Epithelial cell of proximal tubule (primary cell): ENCODE data around the gene AUTS2. TPM values are rescaled to one million over a fixed set of nuclear protein-coding genes. Genes with fewer than 3 reads are reported as not detected.

Source experiments
- DNase-seq: peaks from one replicate; pipeline ENCODE4 v3.0.0-alpha.2; 2011; ENCODE audit warnings: low read depth
- H3K4me3 ChIP-seq: 2 replicates; pipeline ENCODE4 v1.5.1; 2011; ENCODE audit warnings: low read depth, mild to moderate bottlenecking, low read length
- total RNA-seq: library from RNA; depleted of rRNA; stranded (reverse); fragments of >200 nt; gene quantifications from 2 replicates; pipeline ENCODE4 v1.2.3, GENCODE V29; 2015
- TF ChIP-seq, protein P1 (sequence below): conservative IDR thresholded peaks from 2 replicates; pipeline ENCODE4 v1.5.1; 2012; ENCODE audit warnings: low read depth, mild to moderate bottlenecking, low read length

AUTS2 gene
- total RNA-seq, 1 donor from 2014 or later: 10.0 TPM

DNA sequence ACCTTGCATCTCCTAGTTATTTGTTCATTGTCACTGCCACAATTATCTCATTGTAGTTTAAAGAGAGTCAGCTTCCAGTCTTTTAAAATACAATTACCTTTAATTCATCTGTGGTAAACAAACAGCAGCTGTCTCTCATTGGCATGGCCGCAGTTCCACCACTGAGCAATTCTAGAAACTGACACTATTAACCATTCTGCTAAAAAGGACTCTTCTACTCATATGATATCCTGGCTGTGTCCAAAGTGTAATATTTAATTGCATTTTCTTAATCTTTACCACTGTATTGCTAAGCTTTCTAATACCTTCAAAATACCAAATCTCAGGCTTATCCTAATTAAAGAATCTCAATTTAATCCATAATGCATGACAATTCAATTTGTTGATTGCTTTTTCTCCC, 639.0 kb downstream of the AUTS2 start:
- DNase-seq: no peak
- TF ChIP-seq, protein P1, sequence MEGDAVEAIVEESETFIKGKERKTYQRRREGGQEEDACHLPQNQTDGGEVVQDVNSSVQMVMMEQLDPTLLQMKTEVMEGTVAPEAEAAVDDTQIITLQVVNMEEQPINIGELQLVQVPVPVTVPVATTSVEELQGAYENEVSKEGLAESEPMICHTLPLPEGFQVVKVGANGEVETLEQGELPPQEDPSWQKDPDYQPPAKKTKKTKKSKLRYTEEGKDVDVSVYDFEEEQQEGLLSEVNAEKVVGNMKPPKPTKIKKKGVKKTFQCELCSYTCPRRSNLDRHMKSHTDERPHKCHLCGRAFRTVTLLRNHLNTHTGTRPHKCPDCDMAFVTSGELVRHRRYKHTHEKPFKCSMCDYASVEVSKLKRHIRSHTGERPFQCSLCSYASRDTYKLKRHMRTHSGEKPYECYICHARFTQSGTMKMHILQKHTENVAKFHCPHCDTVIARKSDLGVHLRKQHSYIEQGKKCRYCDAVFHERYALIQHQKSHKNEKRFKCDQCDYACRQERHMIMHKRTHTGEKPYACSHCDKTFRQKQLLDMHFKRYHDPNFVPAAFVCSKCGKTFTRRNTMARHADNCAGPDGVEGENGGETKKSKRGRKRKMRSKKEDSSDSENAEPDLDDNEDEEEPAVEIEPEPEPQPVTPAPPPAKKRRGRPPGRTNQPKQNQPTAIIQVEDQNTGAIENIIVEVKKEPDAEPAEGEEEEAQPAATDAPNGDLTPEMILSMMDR: no peak
- no peak overlapping the region for H3K4me3 ChIP-seq

DNA sequence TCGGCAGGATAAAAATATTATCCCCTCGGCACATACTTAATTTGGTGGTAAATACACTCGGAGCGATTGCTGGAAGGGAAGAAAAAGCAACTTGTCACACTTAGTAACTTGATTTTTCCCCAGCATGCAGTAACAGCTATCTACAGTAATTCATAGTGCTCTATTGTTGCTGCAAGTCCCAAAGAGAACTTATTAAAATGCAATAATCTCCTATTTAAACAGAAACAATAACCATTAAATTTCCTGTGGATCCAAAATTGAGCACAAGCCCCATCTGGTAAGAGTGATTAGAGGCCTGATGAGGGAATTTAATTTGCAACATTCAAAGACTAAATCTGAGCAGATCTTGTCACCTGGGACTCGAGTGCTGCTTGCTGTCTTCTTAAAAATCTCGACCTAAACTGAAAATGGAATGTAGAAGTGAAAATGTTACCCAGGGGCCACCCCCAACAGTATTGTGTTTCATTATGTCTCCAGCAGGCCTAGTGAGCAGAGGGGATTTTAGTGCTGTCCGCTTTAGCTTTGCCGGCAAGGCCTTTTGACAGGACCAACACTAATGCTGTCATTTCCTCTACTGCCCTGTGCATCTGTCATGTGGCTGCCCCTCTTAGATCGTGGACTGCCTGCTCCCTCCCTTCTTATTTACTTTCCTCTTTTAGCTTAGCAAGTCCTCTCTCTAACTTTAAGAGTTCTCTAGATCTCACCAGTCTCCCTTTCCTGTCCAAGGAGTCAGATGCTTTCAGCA, 639.7 kb downstream of the AUTS2 start:
- TF ChIP-seq, protein P1: no peak
- H3K4me3 ChIP-seq: no peak overlapping the region
- no peak for DNase-seq

DNA sequence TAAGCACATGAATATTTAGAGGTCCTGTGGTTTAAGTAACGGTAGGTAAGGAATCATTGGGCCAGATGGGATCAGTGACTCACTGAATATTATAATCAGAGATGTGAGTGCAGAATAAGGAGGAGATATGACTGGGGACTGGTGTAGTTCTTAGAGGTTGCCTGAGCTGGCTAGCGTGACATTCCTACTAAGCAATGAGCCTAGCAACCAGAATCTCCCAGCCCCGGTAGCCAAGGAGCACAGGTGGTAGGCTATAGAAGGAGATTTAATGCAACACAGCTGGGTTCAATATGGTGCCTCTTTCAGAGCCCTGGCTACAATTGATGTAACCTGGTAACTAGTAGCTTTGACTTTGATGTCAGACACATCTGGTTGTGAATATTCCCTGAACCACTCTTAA, 641.6 kb downstream of the AUTS2 start:
- no peak for DNase-seq

DNA sequence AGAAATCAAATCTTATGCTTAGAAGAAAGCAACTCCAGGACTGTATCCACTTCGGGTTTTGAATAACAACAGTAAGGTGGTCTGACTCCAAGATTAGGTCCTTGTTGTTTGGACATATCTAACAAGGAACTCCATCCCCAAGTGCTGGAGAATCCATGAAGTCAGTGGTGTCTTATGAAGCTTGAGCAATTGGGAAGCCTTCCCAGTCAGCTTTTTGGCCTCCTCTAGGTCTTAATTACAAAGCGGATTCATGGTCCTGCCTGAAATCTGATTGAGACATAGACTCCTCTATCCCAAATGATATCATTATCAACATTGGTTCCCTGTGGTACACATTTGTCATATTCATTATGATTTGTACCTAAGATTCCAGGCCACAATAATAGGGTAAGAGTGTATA, 642.6 kb downstream of the AUTS2 start:
- no peak for DNase-seq
- TF ChIP-seq, protein P1: no peak
- no peak overlapping the region for H3K4me3 ChIP-seq

More for the DNA sequence above, 641.6 kb downstream of the AUTS2 start:
- no peak overlapping the region for H3K4me3 ChIP-seq
- TF ChIP-seq, protein P1: no peak

DNA sequence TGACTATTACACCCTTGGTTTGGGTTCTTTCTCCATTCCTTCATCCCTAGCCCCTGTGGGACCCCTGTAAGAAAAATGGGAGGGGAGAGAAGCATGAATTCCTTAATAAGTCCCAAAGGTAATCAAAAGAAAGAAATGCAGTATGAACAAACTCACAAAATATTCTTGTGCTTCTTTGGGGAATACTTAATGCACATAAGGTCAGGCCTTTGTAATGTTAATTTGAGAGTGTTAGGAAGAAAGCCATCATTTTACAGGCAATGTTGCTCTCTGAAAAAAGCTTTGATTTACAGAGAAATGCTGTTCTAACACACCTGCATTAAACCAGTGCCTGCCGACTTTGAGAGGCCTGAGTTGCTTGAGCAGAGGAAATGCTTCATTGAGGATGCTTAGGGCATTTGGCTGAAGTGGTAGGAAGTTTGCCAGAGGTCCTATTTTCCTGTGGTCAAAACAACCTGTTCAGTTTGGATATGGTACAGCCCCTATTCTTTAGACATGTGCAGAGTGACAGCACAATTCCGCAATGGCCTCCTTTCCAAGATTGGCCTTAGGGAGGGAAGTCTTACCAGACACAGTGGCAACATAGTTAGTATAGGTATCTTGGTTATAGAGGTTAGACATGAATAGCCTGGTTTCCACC, 643.4 kb downstream of the AUTS2 start:
- DNase-seq: no peak
- TF ChIP-seq, protein P1: no peak

DNA sequence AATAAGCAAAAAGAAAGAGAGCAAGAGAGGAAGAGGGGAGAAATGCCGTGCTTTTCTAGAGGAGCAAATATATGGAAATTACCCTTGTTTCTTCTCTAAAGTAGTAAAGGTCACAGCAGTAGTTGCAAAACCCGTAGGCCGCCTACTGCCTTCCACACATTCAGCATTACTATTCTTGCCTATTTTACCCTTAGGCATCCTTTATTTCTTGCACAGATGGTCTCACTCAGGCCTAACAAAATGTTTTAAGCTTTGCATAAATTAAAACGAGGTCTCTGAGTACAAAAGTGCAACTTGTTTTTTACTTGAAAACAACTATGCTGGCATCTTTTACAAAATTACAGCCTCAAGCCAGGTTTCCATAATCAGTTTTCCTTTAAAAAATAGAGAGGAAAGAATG, 644.6 kb downstream of the AUTS2 start:
- no peak for DNase-seq
- TF ChIP-seq, protein P1: no peak
- H3K4me3 ChIP-seq: no peak overlapping the region

More for the DNA sequence above, 643.4 kb downstream of the AUTS2 start:
- no peak overlapping the region for H3K4me3 ChIP-seq
